Measurements from ENCODE around the gene C1QBP.

Gene C1QBP

DNA sequence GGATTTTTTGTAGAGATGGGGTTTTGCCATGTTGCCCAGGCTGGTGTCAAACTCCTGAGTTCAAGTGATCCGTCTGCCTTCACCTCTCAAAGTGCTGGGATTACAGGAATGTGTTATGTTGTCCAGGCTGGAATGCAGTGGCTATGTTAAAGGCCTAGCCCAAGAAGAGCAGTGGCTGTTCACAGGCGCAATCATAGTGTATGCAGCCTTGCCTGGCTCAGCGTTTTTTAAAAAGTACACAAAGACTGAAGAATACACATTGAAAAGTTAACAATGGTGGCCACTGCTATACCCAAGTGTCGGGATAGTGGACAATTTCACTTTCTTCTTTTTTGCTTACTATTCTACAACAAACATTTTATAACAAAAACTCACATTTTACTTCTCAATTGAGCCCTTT is 40.0 kb upstream of the C1QBP start:
- H3K27ac ChIP-seq = no peak overlapping the region
- TF ChIP-seq, protein P1, sequence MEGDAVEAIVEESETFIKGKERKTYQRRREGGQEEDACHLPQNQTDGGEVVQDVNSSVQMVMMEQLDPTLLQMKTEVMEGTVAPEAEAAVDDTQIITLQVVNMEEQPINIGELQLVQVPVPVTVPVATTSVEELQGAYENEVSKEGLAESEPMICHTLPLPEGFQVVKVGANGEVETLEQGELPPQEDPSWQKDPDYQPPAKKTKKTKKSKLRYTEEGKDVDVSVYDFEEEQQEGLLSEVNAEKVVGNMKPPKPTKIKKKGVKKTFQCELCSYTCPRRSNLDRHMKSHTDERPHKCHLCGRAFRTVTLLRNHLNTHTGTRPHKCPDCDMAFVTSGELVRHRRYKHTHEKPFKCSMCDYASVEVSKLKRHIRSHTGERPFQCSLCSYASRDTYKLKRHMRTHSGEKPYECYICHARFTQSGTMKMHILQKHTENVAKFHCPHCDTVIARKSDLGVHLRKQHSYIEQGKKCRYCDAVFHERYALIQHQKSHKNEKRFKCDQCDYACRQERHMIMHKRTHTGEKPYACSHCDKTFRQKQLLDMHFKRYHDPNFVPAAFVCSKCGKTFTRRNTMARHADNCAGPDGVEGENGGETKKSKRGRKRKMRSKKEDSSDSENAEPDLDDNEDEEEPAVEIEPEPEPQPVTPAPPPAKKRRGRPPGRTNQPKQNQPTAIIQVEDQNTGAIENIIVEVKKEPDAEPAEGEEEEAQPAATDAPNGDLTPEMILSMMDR (conservative IDR thresholded peaks at IDR 0.05) = no peak

DNA sequence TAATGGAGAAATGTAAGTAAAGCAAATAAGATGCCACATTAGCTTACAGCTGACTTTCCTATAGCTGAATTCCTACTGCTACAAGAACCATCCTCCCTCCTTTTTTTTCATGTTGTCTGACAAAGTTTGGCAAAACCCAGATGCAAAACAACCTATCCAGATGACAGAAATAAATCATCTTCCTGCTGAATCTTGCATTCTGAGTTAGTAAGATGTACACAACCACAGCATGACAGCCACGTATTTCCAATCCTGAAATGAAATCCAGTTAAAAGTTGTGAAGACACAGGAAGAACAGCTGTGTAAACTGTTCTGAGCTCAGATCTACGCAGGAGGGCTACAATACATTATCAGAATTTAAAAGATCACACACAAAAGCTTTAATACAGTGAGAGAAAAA is 35.0 kb upstream of the C1QBP start:
- TF ChIP-seq, protein P1 (conservative IDR thresholded peaks at IDR 0.05) = no peak
- no peak overlapping the region for H3K27ac ChIP-seq

DNA sequence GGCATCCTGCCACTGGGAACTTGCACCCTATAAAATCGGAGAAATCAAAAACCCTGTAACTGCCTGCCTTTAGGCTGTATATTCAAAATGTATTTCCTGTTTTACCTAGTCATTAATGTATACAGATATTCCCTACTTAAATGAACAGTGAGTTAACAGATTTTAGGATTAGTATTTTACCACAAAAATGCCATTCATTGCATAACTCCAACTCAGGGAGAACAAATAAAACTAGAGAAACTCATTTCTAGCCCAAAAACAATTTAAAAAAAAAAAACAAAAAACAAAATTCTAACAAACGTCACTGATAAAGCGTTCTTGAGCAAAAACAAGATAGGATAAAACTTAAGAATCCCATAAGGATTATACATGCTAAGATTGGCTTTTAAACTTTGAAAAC is 33.6 kb upstream of the C1QBP start:
- TF ChIP-seq, protein P1 (conservative IDR thresholded peaks at IDR 0.05) = no peak
- H3K27ac ChIP-seq = no peak overlapping the region

DNA sequence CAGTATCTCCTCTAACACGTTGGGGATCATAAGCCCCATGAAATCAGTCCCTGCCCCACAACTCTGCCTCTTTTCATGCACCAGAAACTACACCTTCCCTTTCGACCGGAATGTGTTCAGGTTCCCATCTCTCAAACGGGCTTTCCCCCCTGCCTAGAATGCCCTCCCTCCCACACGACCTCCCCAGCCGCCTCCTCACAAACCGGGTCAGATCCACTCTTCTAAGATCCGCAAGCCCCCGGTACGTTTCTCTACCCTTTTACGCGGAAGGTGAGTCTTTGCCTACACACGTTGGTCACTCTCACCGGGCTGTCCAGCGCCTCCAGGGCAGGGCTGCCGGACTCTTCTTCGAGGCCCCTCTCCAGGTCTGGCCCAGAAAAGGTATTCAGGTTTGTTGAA is 29.1 kb upstream of the C1QBP start:
- peak overlapping the region; percentile 75 for H3K27ac ChIP-seq
- TF ChIP-seq, protein P1 (conservative IDR thresholded peaks at IDR 0.05) = no peak

DNA sequence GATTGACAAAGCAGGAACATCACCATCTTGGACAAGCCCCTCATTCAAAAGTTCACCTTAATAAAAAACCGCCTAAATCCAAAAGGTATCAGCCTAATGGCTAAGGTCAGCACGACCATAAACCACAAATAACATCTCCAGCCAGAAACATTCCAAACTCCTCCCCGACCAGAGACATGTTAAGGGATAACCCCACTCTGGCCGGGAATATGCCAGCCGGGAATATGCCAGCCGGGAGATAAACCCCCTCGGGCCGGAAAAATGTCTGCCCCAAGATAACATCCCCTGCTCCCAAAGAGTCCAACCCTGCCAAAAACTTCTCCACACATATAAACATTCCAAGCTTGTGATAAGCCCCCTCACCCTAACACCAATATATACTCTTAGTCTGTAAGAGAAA is 28.5 kb upstream of the C1QBP start:
- peak overlapping the region; percentile 75; the same call in 1 of the 2 replicates for H3K27ac ChIP-seq

DNA sequence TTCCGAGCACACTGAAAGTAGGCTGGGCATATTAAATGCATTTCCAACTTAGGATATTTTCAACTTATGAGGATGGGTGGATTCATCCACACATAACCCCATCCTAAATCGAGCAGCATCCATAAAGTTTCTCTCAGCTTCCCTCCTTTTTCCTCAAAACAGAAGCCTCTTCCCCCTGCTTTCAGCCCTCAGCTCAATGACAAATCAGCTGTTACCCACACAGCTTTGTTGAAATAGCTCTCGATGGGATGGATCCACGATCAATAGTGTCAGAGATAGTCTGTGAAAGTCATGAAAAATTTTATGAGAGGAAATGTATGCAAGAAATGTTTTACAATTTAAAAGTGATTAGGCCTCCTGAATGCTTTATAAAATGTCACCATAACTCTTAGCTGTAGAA is 27.3 kb upstream of the C1QBP start:
- H3K27ac ChIP-seq = peak overlapping the region; percentile 75; the same call in 1 of the 2 replicates
- TF ChIP-seq, protein P1 (conservative IDR thresholded peaks at IDR 0.05) = no peak

More for the DNA sequence above, 28.5 kb upstream of the C1QBP start:
- TF ChIP-seq, protein P1 (conservative IDR thresholded peaks at IDR 0.05) = no peak

DNA sequence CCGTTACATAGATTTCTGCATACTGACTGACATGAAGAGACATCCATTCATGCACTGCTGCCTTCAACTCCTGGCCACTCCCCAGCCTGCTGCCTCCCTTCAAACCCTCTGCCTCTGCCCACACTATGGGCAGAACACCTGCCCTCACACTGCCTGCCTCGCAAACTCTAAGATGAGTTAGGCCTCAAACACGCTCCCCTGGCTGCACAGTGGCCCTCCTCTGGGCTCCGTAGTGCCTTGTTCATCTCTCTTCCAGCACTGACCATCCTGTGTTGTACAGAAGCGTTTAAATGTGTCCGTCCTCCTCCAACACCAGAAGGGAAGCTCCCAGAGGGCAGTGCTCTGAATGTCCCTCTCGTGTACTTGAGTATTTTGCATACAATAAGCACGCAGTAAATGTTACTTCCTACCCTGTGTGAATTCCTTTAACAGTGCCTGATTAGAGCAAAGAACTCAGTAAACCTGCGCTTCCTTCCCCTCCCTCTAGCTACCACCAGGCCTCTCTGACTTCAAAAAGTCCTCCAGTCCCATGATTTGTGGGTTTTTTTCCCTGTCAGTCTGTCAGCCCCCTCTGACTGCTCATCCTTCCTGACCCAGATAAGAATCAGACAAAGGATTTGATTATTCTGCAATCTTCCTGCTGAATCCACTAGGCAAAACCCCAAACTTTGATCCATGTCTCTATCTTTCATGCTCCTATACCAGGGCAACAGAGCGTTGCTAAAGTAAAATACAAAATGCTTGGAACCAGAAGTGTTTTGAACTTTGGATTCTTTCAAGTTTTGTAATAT is 26.0 kb upstream of the C1QBP start:
- TF ChIP-seq, protein P1 (conservative IDR thresholded peaks at IDR 0.05) = no peak
- H3K27ac ChIP-seq = no peak overlapping the region

All from VCaP (cell line).